Right lung (tissue), 10 donors: Measurements from ENCODE around the gene ZKSCAN1. TPM values are rescaled to one million over a fixed set of nuclear protein-coding genes. Genes with fewer than 3 reads are reported as not detected.
A peak's percentile ranks its signal among the peaks of the same experiment; 100 is the strongest.
"Not testable (repeated sequence)": the region's sequence is repeated elsewhere in the genome, so short reads cannot be mapped to it uniquely, and the experiment has no call there.

Source experiments
- DNase-seq, 2 donors: peaks; one replicate each; pipeline ENCODE4 v3.0.0-alpha.2; 2013
- long read RNA-seq, 8 donors: transcript quantifications; one replicate each; lab custom pipeline, GENCODE V29; 2026
- polyA plus RNA-seq, 5 donors: library from polyadenylated mRNA; unstranded; fragments of 120-200 nt; gene quantifications; one replicate each; pipeline versions ENCODE4 v1.2.1 to v1.2.3, GENCODE V29; 2013; ENCODE audit warnings: inconsistent platforms in 1 of 5, low replicate concordance in 1 of 5; ENCODE audit not compliant: insufficient read length in 5 of 5, insufficient read depth in 1 of 5

The ZKSCAN1 gene
- 10 to 100 TPM; 75.2 to 93.9 (median 86.2) TPM for polyA plus RNA-seq
- long read RNA-seq, donor 1, full-length matches to known transcripts, result 12 of 26 reads
- long read RNA-seq, donor 1, partial matches to known transcripts, result 14 of 26 reads
- long read RNA-seq, donor 1, other reads (novel, unspliced or antisense), result 0 of 26 reads
- long read RNA-seq, donor 2, full-length matches to known transcripts, result 13 of 13 reads
- long read RNA-seq, donor 2, partial matches to known transcripts, result 0 of 13 reads
- long read RNA-seq, donor 2, other reads (novel, unspliced or antisense), result 0 of 13 reads
- long read RNA-seq, donor 3, full-length matches to known transcripts, result 9 of 14 reads
- long read RNA-seq, donor 3, partial matches to known transcripts, result 5 of 14 reads
- long read RNA-seq, donor 3, other reads (novel, unspliced or antisense), result 0 of 14 reads
- long read RNA-seq, donor 4, full-length matches to known transcripts, result 6 of 20 reads
- long read RNA-seq, donor 4, partial matches to known transcripts, result 14 of 20 reads
- long read RNA-seq, donor 4, other reads (novel, unspliced or antisense), result 0 of 20 reads
- long read RNA-seq, donor 5, full-length matches to known transcripts, result 14 of 44 reads
- long read RNA-seq, donor 5, partial matches to known transcripts, result 30 of 44 reads
- long read RNA-seq, donor 5, other reads (novel, unspliced or antisense), result 0 of 44 reads
- long read RNA-seq, donor 6, full-length matches to known transcripts, result 12 of 12 reads
- long read RNA-seq, donor 6, partial matches to known transcripts, result 0 of 12 reads
- long read RNA-seq, donor 6, other reads (novel, unspliced or antisense), result 0 of 12 reads
- long read RNA-seq, donor 7, full-length matches to known transcripts, result 17 of 17 reads
- long read RNA-seq, donor 7, partial matches to known transcripts, result 0 of 17 reads
- long read RNA-seq, donor 7, other reads (novel, unspliced or antisense), result 0 of 17 reads
- long read RNA-seq, donor 8, full-length matches to known transcripts, result 5 of 15 reads
- long read RNA-seq, donor 8, partial matches to known transcripts, result 10 of 15 reads
- long read RNA-seq, donor 8, other reads (novel, unspliced or antisense), result 0 of 15 reads

- peak; percentile 87 to 88 for DNase-seq
Observed at GRCh38 chr7:100015232-100016214, at the start of gene ZKSCAN1. Gene ZKSCAN1 (plus strand): TSS chr7:100015596. CDS start chr7:100023507, 7,911 bp downstream.

- no peak for DNase-seq
Observed at GRCh38 chr7:99969298-99969697, 46.1 kb upstream of the ZKSCAN1 start.

GRCh38 chr7:99969813-99970212 lies 45.6 kb upstream of the ZKSCAN1 start:
- not testable (repeated sequence) for DNase-seq

GRCh38 chr7:99971242-99971641 lies 44.2 kb upstream of the ZKSCAN1 start:
- DNase-seq, result no peak

GRCh38 chr7:99973817-99974216 lies 41.6 kb upstream of the ZKSCAN1 start:
- DNase-seq, result not testable (repeated sequence)

GRCh38 chr7:99974681-99975080 lies 40.7 kb upstream of the ZKSCAN1 start:
- no peak for DNase-seq

- DNase-seq, result no peak
Observed at GRCh38 chr7:99975782-99976521, 39.4 kb upstream of the ZKSCAN1 start, which contains the start of gene AZGP1. Gene AZGP1 (minus strand): TSS chr7:99976031. CDS start chr7:99976020, 11 bp downstream.

DNA sequence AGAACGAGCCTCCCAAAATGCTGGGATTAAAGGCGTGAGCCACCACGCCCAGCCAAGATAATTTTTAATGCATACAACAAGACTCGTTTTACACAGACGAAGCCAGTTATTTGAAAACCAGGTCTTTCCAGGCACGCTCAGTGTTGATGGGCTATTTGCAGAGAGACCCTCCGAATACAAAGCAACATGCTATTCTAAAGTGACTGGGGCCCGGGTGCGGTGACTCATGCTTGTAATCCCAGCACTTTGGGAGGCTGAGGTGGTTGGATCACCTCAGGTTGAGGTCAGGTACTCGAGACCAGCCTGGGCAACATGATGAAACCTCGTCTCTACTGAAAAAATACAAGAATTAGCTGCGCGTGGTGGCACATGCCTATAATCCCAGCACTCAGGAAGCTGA lies 38.8 kb upstream of the ZKSCAN1 start:
- no peak for DNase-seq

- DNase-seq, result not testable (repeated sequence)
Observed at GRCh38 chr7:99979814-99980225, 35.6 kb upstream of the ZKSCAN1 start.

DNA sequence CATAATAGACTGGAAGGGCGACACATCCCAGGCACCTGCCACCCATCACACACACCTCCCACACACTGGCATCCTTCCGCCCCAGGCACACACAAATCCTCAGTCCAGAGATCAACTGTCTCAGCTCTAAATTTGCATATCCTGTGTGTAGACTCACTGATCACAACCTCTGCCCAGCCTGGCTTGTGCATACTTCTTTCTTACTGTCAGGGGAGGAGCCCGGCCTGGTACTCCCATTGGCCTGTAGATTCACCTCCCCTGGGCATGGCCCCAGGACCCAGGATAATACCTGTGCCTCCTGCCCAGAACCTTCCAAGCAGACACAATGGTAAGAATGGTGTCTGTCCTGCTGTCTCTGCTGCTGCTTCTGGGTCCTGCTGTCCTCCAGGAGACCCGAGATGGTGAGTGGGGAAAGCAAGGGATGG lies 34.9 kb upstream of the ZKSCAN1 start:
- not testable (repeated sequence) for DNase-seq

DNA sequence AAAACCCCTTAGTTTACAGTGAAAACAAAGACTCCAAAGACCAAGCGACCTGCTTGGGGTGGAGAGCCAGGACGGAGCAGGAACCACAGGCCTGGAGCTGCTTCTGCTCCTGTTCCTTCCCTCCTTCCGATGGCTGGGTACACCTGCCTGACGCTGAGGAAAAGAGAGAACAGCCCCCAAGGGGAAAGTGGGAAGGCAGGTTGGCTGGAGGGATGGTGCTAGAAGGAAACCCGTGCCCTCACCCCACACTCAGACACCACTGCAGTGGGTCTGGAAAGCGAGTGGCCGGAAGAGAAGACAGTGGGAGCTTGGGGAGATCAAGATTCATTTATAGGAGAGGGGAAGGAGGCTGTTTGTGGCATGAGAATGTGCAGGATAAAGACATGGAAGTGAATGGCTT lies 34.3 kb upstream of the ZKSCAN1 start:
- not testable (repeated sequence) for DNase-seq

DNA sequence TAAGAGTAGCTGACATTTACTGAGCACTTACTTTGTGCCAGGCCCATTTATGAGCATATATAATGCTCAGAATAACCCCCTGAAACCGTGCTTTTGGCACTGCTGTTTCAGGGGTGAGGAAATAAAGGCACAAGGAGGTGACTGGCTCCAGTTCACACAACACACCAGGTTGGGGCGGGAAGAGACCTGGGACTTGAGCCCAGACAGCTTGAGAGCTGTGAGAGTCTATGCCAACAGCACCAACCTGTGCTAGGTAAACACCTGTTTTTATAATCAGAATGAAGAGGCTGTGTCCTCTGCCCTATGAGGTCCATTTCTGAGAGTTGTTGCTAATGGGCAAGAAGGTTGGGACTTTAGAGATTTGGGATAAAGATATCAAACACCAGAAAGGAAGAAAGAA lies 30.8 kb upstream of the ZKSCAN1 start:
- DNase-seq, result no peak

DNA sequence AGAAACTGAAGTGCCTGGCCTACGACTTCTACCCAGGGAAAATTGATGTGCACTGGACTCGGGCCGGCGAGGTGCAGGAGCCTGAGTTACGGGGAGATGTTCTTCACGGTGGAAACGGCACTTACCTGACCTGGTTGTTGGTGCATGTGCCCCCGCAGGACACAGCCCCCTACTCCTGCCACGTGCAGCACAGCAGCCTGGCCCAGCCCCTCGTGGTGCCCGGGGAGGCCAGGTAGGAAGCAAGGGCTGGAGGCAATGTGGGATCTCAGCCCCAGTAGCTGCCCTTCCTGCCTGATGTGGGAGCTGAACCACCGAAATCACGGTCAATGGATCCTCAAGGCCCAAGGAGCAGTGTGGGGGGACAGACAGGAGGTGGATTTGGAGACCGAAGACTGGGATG lies 28.1 kb upstream of the ZKSCAN1 start:
- not testable (repeated sequence) for DNase-seq

DNA sequence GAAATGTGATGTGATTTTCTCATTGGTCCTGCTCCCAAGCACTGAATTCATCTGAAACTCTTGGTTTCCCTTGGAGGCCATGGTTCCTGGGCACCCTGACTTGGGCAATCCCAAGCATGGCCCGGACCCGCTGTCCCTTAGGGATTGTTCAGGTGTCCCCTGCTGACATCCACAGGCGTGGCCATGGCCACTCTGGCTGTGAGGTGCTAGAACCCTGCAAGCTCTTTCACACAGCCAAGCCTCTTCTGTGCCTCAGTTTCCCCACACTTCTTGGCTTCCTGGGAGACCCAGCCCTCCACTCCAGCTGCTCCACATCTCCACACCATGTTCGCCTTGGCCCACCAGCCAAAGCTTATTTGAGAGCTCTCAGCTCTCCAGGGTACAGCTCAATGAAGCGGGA lies 27.6 kb upstream of the ZKSCAN1 start:
- no peak for DNase-seq

- DNase-seq, result no peak
Observed at GRCh38 chr7:99990460-99990852, 24.9 kb upstream of the ZKSCAN1 start.

DNA sequence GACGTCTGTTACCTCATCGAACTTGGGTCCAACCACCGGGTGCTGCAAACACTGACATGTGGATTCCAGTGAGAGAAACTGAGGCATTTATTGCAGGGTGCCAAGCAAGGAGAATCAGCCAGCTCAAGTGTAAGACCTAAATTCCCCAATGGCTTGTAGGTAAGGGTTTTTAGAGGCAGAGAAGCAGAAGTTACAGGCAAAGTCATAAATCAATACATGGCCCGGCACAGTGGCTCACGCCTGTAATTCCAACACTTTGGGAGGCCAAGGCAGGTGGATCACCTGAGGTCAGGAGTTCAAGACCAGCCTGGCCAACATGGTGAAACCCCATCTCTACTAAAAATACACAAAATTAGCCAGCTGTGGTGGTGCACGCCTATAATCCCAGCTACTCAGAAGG lies 23.9 kb upstream of the ZKSCAN1 start:
- DNase-seq, result not testable (repeated sequence)

GRCh38 chr7:99992330-99993038 lies 22.9 kb upstream of the ZKSCAN1 start:
- no peak for DNase-seq

DNA sequence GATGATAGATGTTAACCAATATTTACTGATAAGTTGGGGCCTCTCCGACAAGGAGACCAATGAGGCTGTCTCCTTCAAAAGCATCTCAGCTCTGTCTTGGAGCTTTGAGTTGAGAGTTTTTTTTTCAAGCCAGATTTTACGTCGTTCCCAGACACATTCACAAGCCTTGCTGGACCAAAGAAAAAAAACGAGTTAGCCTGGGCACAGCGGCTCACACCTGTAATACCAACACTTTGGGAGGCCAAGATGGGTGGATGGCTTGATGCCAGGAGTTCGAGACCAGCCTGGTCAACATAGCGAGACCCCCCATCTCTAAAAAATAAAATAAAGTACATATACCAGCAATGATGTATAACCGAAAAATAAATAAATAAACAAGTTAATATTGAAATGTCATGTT lies 20.6 kb upstream of the ZKSCAN1 start:
- DNase-seq, result no peak
